Measurements from ENCODE around the gene SPHK2. TPM values are rescaled to one million over a fixed set of nuclear protein-coding genes. Genes with fewer than 3 reads are reported as not detected.

SPHK2 gene
- total and polyA plus RNA-seq, 2 of the 8 experiments (the other 6 are each of a cell fraction or from before 2014, with no cell fraction given), result 43.9 to 60.9 TPM

DNA sequence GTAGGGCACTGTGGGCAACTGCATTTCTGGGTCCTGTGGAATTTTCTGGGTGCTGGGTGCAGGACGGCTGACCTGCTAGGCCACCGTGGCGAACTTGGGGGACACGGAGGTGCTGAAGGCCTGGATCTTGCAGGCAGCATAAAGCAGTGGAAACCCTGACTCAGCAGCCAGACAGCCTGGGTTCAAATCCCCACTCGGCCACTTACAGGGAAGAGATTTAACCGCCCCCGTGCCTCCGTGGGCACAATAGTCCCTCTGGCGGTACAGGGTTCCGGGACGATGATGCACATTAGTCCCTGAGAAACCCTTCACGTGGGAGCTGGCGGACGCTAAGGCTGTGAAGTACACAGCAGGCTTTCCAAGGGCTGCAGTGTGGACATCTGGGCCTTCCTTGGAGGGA lies 7.4 kb upstream of the SPHK2 start:
- DNase-seq (ENCODE audit: low read depth in 1 of 2, low spot score in 2 of 2) (no peak), FAIRE-seq (no peak)
- no peaks in the 10 kb centered on the region for H3K9me3 ChIP-seq (ENCODE audit: insufficient read depth in 2 of 2, low read depth in 1 of 2, low read length in 1 of 2)
- POLR2A ChIA-PET (ENCODE audit: partially characterized antibody), result interaction anchor here (4.2 to 30.9 kb wide), 4 partner anchors 1 to 122 kb away, joined by 14 to 788 read pairs (median 424); partner anchors contain the start of genes DBP, FAM83E, RPL18 and SPACA4
- no peak overlapping the region for H2BK20ac ChIP-seq (ENCODE audit: low read length)
- H4K91ac ChIP-seq (replicated peaks; ENCODE audit: insufficient read length, low read length), result no peak overlapping the region
- no peak overlapping the region for H3K18ac ChIP-seq (ENCODE audit: extremely low read depth, low read length)
- no peak overlapping the region for H2AFZ ChIP-seq (ENCODE audit: low read length)
- no peak overlapping the region for H3K56ac ChIP-seq (replicated peaks; ENCODE audit: insufficient read length, low read depth, low read length)
- no peak overlapping the region for H3K23ac ChIP-seq (ENCODE audit: insufficient read length)
- no peak overlapping the region for H3K4me3 ChIP-seq (ENCODE audit: extremely low read depth in 1 of 4, insufficient read depth in 2 of 4, low read depth in 3 of 4, low read length in 4 of 4)
- 91% methylated on average over 14 of the region's 14 CpGs; no CpG with 5 or more reads in 1 of the 2 experiments for WGBS, 2 experiments (ENCODE audit: extremely low coverage in 1 of 2, insufficient coverage in 1 of 2, insufficient read length in 1 of 2, insufficient replicate concordance in 2 of 2, low coverage in 1 of 2, low lambda C conversion rate in 2 of 2, missing lambda C conversion rate in 1 of 2)
- H2AK5ac ChIP-seq (ENCODE audit: low read depth, low read length), result no peak overlapping the region
- no peaks in the 10 kb centered on the region for H3K79me1 ChIP-seq (ENCODE audit: low read depth, low read length)
- H3K14ac ChIP-seq (ENCODE audit: insufficient read length), result no peak overlapping the region
- peaks cover 0 to 34% (median 27%) of the 10 kb centered on the region in 4 experiments; a peak in 6 of 7 replicates for H3K4me1 ChIP-seq (replicated peaks in 1 of 4; ENCODE audit: control insufficient read depth in 3 of 4, insufficient read depth in 4 of 4, low read length in 3 of 4)
- H4K5ac ChIP-seq (ENCODE audit: insufficient read length, low read depth, low read length), result no peak overlapping the region
- H4K8ac ChIP-seq (ENCODE audit: extremely low read depth, insufficient read depth, low read length), result no peak overlapping the region
- peaks cover under 1 to 8% of the 10 kb centered on the region in 2 experiments; a peak in 3 of 4 replicates for H3K79me2 ChIP-seq (ENCODE audit: control insufficient read depth in 1 of 2, insufficient read depth in 2 of 2, low read length in 2 of 2)
- no peak overlapping the region for H3K4me2 ChIP-seq (ENCODE audit: insufficient read depth in 1 of 2, low read depth in 2 of 2, low read length in 2 of 2)
- no peak overlapping the region for H2BK5ac ChIP-seq (ENCODE audit: low read depth, low read length)
- peaks cover 15 to 24% of the 10 kb centered on the region in 2 experiments for H4K20me1 ChIP-seq (replicated peaks in 1 of 2; ENCODE audit: control insufficient read depth in 1 of 2, insufficient read depth in 2 of 2, low read length in 2 of 2)
- no peak overlapping the region for H3K4ac ChIP-seq (replicated peaks; ENCODE audit: insufficient read length, low read depth, low read length)
- H2BK120ac ChIP-seq (replicated peaks; ENCODE audit: low read depth, low read length), result no peak overlapping the region
- H3K9ac ChIP-seq (replicated peaks in 1 of 4; ENCODE audit: extremely low read depth in 1 of 4, low read depth in 3 of 4, low read length in 3 of 4), result no peak overlapping the region
- H2BK15ac ChIP-seq (ENCODE audit: low read length), result no peak overlapping the region
- CTCF ChIA-PET (ENCODE audit: partially characterized antibody), result interaction anchor here (1.2 to 7.2 kb wide), 2 partner anchors 21 to 106 kb away, joined by 3 to 37 read pairs; no protein-coding TSS in a partner anchor
- H3K36me3 ChIP-seq (ENCODE audit: control insufficient read depth in 2 of 4, insufficient read depth in 4 of 4, low read length in 3 of 4), result peaks cover 13 to 19% (median 15%) of the 10 kb centered on the region in 4 experiments
- no peaks in the 10 kb centered on the region for H3K27me3 ChIP-seq (replicated peaks in 1 of 4; ENCODE audit: control insufficient read depth in 3 of 4, extremely low read depth in 1 of 4, insufficient read depth in 3 of 4, low read length in 3 of 4)
- H2BK12ac ChIP-seq (ENCODE audit: low read depth, low read length), result no peak overlapping the region
- H3K27ac ChIP-seq (ENCODE audit: low read depth, low read length), result no peak overlapping the region
- H3K23me2 ChIP-seq (ENCODE audit: low read depth, low read length), result no peaks in the 10 kb centered on the region
- TF ChIP-seq SP4 (IDR thresholded peaks at IDR 0.05; ENCODE audit: low read length) (no peak), NANOG (IDR thresholded peaks at IDR 0.05; ENCODE audit: insufficient read depth, low read depth, low read length, poor library complexity, severe bottlenecking) (no peak), SP1 (IDR thresholded peaks at IDR 0.05; ENCODE audit: low read depth, low read length) (no peak), FOSL1 (IDR thresholded peaks at IDR 0.05; ENCODE audit: insufficient read depth, low read depth, low read length) (no peak), KDM4A (IDR thresholded peaks at IDR 0.05; ENCODE audit: low read depth, low read length, severe bottlenecking) (no peak), TBP (IDR thresholded peaks at IDR 0.05; ENCODE audit: low read depth, low read length) (no peak), RNF2 (IDR thresholded peaks at IDR 0.05; ENCODE audit: borderline replicate concordance, low read depth, low read length, missing control alignments, poor library complexity, severe bottlenecking) (no peak), KDM5A (IDR thresholded peaks at IDR 0.05; ENCODE audit: low read length) (no peak), KDM1A (IDR thresholded peaks at IDR 0.05; ENCODE audit: borderline replicate concordance, low read length) (no peak), PHF8 (conservative IDR thresholded peaks at IDR 0.05; ENCODE audit: low read depth, low read length) (no peak), TAF7 (optimal IDR thresholded peaks at IDR 0.05; ENCODE audit: borderline replicate concordance, low read depth, low read length) (no peak), EP300 (IDR thresholded peaks at IDR 0.05; ENCODE audit: borderline replicate concordance in 1 of 2, low read depth in 2 of 2, low read length in 2 of 2) (no peak)
- TF ChIP-seq, protein P1, sequence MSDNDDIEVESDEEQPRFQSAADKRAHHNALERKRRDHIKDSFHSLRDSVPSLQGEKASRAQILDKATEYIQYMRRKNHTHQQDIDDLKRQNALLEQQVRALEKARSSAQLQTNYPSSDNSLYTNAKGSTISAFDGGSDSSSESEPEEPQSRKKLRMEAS (IDR thresholded peaks at IDR 0.05), result no peak

Measured in H1 (cell line).